PC-3 (cell line): ENCODE data around the gene COL13A1. TPM values are rescaled to one million over a fixed set of nuclear protein-coding genes. Genes with fewer than 3 reads are reported as not detected.

ENCODE experiments used
- ATAC-seq: fragments of 200-7000 bp; cut with Tn5 transposase; 2 replicates; pipeline ENCODE4 v1.9.1; 2020; ENCODE audit warnings: mild to moderate bottlenecking, moderate library complexity
- BruUV-seq: library from RNA; stranded (reverse); fragments of 400-500 nt; replicated peaks from 2 replicates; lab custom pipeline; 2021; lab: Mats Ljungman, UMichigan
- CTCF ChIA-PET: fragments of 300-600 bp; sonication (Branson Sonifier 250); formaldehyde crosslinking; loops from one replicate; lab custom pipeline; 2022; ENCODE audit warnings: antibody characterized with exemption; lab: Charles Lee
- POLR2A ChIA-PET: fragments of 300-600 bp; sonication (Branson Sonifier 250); formaldehyde crosslinking; loops from one replicate; lab custom pipeline; 2022; ENCODE audit warnings: antibody characterized with exemption; ENCODE audit not compliant: unreplicated experiment; lab: Charles Lee
- DNase-seq: peaks from one replicate; pipeline ENCODE4 v3.0.0-alpha.2; 2015
- H2AFZ ChIP-seq: fragments of 300-600 bp; sonication (generic); 2 replicates; pipeline ENCODE4 v1.6.0; 2016; ENCODE audit warnings: antibody characterized with exemption, low read length
- H3F3A ChIP-seq: fragments of 300-600 bp; sonication (generic); one replicate; pipeline ENCODE4 v1.6.0; 2017; ENCODE audit warnings: antibody characterized with exemption, low read length, control low read depth, mild to moderate bottlenecking; ENCODE audit not compliant: unreplicated experiment
- H3K27ac ChIP-seq: fragments of 300-600 bp; sonication (generic); 2 replicates; pipeline ENCODE4 v1.5.1; 2016; ENCODE audit warnings: mild to moderate bottlenecking, low read length
- H3K27me3 ChIP-seq: fragments of 300-600 bp; sonication (generic); 2 replicates; pipeline ENCODE4 v1.6.1; 2016; ENCODE audit warnings: low read length, mixed read lengths
- H3K36me3 ChIP-seq: fragments of 300-600 bp; sonication (generic); 2 replicates; pipeline ENCODE4 v1.6.1; 2016; ENCODE audit warnings: low read depth, mixed run types, low read length, mixed read lengths
- H3K4me1 ChIP-seq: fragments of 300-600 bp; sonication (generic); 2 replicates; pipeline ENCODE4 v1.5.1; 2016; ENCODE audit warnings: low read length; ENCODE audit not compliant: insufficient read depth
- H3K4me2 ChIP-seq: fragments of 300-600 bp; sonication (generic); 2 replicates; pipeline ENCODE4 v1.6.0; 2016; ENCODE audit warnings: low read length
- H3K4me3 ChIP-seq: fragments of 300-600 bp; sonication (generic); 2 replicates; pipeline ENCODE4 v1.5.1; 2016; ENCODE audit warnings: mild to moderate bottlenecking, low read length, mixed read lengths
- H3K79me2 ChIP-seq: fragments of 300-600 bp; sonication (generic); 2 replicates; pipeline ENCODE4 v1.6.1; 2017; ENCODE audit warnings: low read length, mixed read lengths
- H3K9ac ChIP-seq: fragments of 300-600 bp; sonication (generic); 2 replicates; pipeline ENCODE4 v1.6.0; 2016; ENCODE audit warnings: mild to moderate bottlenecking, low read length
- H3K9me2 ChIP-seq: fragments of 300-600 bp; sonication (generic); replicated peaks from 2 replicates; pipeline ENCODE4 v1.6.1; 2016; ENCODE audit warnings: mixed run types, low read length, mixed read lengths
- H3K9me3 ChIP-seq: fragments of 300-600 bp; sonication (generic); 2 replicates; pipeline ENCODE4 v1.6.1; 2016; ENCODE audit warnings: low read length, mixed read lengths
- H4K20me1 ChIP-seq: fragments of 300-600 bp; sonication (generic); 2 replicates; pipeline ENCODE4 v1.6.1; 2016; ENCODE audit warnings: low read length, mixed read lengths
- EZH2 ChIP-seq: fragments of 300-600 bp; sonication (generic); IDR thresholded peaks from one replicate; pipeline ENCODE4 v1.6.1; 2017; ENCODE audit warnings: antibody characterized with exemption, mild to moderate bottlenecking, low read length; ENCODE audit not compliant: unreplicated experiment
- EZH2phosphoT487 ChIP-seq: fragments of 300-600 bp; sonication (generic); IDR thresholded peaks from 2 replicates; pipeline ENCODE4 v1.6.1; 2018; ENCODE audit warnings: mild to moderate bottlenecking, antibody characterized with exemption, low read length, borderline replicate concordance
- intact Hi-C: fragments of 100-400 bp; cut with micrococcal nuclease; formaldehyde crosslinking; loops from 2 replicates; pipeline ENCODE4 v1.9.0; 2023
- total RNA-seq: library from RNA; depleted of rRNA; stranded (reverse); fragments of >200 nt; gene quantifications from 2 replicates; pipeline ENCODE4 v1.2.3, GENCODE V29; 2014
- TF ChIP-seq, protein P1 (sequence below): fragments of 300-600 bp; sonication (generic); conservative IDR thresholded peaks from 2 replicates; pipeline ENCODE4 v1.5.1; 2017; ENCODE audit warnings: antibody characterized with exemption, low read depth, mild to moderate bottlenecking, low read length

Gene COL13A1
- total RNA-seq, 1 experiment from 2014 or later, result 201 TPM

DNA sequence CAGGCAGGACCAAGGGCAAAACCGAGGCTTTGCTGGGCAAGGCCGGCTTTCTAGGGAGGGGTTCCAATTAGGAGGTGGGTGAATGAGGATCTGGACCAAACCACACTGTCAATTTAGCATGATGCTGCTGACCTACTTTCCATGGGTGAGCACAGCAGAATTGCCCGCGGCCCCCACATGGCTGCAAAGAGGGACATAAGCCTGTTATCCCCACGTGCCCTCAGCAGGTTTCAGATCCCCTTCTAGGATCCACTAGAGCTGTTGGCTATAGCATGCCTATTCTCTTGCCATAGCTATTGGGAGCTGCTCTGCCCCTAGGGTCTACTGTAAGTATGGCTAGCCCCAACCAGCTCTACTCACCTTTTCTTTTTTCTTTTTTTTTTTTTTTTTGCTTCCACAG, 102.8 kb downstream of the COL13A1 start:
- intact Hi-C loops, result no loop called here
- CTCF ChIA-PET, result interaction anchor here (1.0 kb wide), 1 partner anchor 54 kb away, joined by 4 read pairs; no protein-coding TSS in a partner anchor
- Histone ChIP-seq H3F3A (no peaks in the 10 kb centered on the region), H3K9me3 (no peaks in the 10 kb centered on the region), H3K4me2 (no peak overlapping the region), H3K79me2 (no peaks in the 10 kb centered on the region), H3K36me3 (peaks cover 4% of the 10 kb centered on the region; the same call in 1 of the 2 replicates), H3K27ac (no peak overlapping the region), H3K9ac (no peak overlapping the region), H3K4me3 (no peak overlapping the region), H4K20me1 (no peaks in the 10 kb centered on the region), H2AFZ (no peak overlapping the region), H3K4me1 (peaks cover 8% of the 10 kb centered on the region; the same call in 1 of the 2 replicates), H3K27me3 (no peaks in the 10 kb centered on the region), H3K9me2 (no peaks in the 10 kb centered on the region)
- TF ChIP-seq EZH2, result no peak
- no peak for TF ChIP-seq EZH2phosphoT487
- TF ChIP-seq, protein P1, sequence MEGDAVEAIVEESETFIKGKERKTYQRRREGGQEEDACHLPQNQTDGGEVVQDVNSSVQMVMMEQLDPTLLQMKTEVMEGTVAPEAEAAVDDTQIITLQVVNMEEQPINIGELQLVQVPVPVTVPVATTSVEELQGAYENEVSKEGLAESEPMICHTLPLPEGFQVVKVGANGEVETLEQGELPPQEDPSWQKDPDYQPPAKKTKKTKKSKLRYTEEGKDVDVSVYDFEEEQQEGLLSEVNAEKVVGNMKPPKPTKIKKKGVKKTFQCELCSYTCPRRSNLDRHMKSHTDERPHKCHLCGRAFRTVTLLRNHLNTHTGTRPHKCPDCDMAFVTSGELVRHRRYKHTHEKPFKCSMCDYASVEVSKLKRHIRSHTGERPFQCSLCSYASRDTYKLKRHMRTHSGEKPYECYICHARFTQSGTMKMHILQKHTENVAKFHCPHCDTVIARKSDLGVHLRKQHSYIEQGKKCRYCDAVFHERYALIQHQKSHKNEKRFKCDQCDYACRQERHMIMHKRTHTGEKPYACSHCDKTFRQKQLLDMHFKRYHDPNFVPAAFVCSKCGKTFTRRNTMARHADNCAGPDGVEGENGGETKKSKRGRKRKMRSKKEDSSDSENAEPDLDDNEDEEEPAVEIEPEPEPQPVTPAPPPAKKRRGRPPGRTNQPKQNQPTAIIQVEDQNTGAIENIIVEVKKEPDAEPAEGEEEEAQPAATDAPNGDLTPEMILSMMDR, result no peak
- DNase-seq (no peak), ATAC-seq (no peak)
- POLR2A ChIA-PET, result no interaction called here
- BruUV-seq, result no TSS peak

DNA sequence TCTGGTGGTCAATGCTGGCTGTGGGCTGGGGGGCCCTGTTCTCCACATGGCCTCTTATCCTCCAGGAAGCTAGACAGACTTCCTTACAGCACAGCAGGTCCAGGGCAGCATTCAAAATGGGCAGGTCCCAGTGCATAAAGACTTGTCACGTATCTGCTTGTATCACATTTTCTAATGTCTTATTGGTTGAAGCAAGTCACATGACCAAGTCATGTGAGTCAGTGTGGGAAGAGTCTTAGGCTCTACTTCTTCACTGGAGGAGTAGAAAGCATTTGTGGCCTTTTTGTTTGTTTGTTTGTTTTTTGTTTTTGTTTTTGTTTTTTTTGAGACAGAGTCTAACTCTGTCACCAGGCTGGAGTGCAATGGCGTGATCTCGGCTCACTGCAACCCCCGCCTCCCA, 104.7 kb downstream of the COL13A1 start:
- ATAC-seq, result no peak
- Histone ChIP-seq H3K4me3 (no peak overlapping the region), H3K36me3 (peaks cover 4% of the 10 kb centered on the region; the same call in 1 of the 2 replicates), H3K79me2 (no peaks in the 10 kb centered on the region), H3K27ac (no peak overlapping the region), H3F3A (no peaks in the 10 kb centered on the region), H3K9ac (no peak overlapping the region), H3K4me1 (peaks cover 8% of the 10 kb centered on the region; the same call in 1 of the 2 replicates), H3K27me3 (no peaks in the 10 kb centered on the region), H3K4me2 (no peak overlapping the region), H3K9me3 (no peaks in the 10 kb centered on the region), H3K9me2 (no peaks in the 10 kb centered on the region), H2AFZ (no peak overlapping the region), H4K20me1 (no peaks in the 10 kb centered on the region)
- intact Hi-C loops, result no loop called here
- DNase-seq, result no peak
- TF ChIP-seq, protein P1, result no peak
- no peak for TF ChIP-seq EZH2phosphoT487
- no peak for TF ChIP-seq EZH2
- CTCF ChIA-PET, result no interaction called here
- no TSS peak for BruUV-seq
- POLR2A ChIA-PET, result no interaction called here

DNA sequence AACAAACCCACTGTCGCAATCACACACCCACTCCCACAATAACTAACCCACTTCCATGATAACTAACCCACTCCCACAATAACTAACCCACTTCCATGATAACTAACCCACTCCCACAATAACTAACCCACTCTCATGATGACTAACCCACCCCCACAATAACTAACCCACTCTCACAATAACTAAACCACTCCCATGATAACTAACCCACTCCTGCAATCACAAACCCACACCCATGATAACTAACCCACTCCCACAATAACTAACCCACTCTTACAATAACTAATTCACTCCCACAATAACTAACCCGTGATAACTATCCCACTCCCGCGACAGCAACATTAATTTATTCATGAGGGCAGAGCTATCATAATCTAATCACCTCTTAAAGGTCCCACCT, 105.8 kb downstream of the COL13A1 start:
- ATAC-seq, result no peak
- Histone ChIP-seq H3K9ac (no peak overlapping the region), H3K9me3 (no peaks in the 10 kb centered on the region), H3K4me3 (no peak overlapping the region), H3F3A (no peaks in the 10 kb centered on the region), H3K4me1 (peaks cover 8% of the 10 kb centered on the region; the same call in 1 of the 2 replicates), H3K27me3 (no peaks in the 10 kb centered on the region), H3K79me2 (no peaks in the 10 kb centered on the region), H3K9me2 (no peaks in the 10 kb centered on the region), H3K27ac (no peak overlapping the region), H2AFZ (no peak overlapping the region), H3K4me2 (no peak overlapping the region), H3K36me3 (peaks cover 4% of the 10 kb centered on the region; the same call in 1 of the 2 replicates), H4K20me1 (no peaks in the 10 kb centered on the region)
- TF ChIP-seq EZH2phosphoT487 (no peak), EZH2 (no peak)
- TF ChIP-seq, protein P1, result no peak
- DNase-seq, result no peak
- intact Hi-C loops, result no loop called here
- no TSS peak for BruUV-seq
- CTCF ChIA-PET, result no interaction called here
- POLR2A ChIA-PET, result no interaction called here
